ENCODE data around the gene CNPY1.

DNA sequence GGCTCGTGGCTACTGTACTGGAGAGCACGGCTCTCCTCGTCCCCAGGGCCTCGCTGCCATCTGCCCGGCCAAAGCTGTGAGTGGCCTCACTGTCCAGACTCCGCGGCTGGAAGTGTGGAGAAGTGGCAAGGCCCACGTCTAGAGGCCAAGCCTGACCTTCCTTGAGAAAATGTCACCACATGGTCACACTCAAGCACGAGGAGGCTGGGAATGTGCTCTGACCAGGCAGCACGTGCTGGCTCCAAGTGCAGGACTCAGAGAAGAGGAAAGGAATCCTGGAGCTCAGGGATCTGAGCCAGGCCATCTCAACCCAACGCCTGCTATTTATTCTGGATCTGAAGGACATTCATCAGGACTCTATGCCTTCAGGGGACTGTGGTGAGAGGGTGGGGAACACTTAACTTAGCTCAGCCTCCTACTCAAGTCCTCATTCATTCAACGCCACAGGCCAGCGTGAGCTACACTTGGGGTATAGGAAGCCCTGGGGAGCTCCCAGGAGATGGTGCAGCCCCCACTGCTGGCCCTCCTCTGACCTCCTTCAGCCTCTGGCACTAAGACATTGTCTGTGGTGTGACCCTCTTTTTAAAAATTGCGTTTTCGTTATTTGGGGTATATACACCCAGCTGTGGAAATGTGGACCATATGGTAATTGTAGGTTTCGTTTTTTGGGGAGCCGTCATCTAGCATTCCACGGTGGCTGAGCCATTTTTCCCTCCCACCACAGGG is 59.4 kb downstream of the CNPY1 start:
- TF ChIP-seq POLR2A (IDR thresholded peaks at IDR 0.05) = no peak
- TF ChIP-seq, protein P1, sequence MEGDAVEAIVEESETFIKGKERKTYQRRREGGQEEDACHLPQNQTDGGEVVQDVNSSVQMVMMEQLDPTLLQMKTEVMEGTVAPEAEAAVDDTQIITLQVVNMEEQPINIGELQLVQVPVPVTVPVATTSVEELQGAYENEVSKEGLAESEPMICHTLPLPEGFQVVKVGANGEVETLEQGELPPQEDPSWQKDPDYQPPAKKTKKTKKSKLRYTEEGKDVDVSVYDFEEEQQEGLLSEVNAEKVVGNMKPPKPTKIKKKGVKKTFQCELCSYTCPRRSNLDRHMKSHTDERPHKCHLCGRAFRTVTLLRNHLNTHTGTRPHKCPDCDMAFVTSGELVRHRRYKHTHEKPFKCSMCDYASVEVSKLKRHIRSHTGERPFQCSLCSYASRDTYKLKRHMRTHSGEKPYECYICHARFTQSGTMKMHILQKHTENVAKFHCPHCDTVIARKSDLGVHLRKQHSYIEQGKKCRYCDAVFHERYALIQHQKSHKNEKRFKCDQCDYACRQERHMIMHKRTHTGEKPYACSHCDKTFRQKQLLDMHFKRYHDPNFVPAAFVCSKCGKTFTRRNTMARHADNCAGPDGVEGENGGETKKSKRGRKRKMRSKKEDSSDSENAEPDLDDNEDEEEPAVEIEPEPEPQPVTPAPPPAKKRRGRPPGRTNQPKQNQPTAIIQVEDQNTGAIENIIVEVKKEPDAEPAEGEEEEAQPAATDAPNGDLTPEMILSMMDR (IDR thresholded peaks at IDR 0.05 in 4 of 5, conservative IDR thresholded peaks at IDR 0.05 in 1 of 5) = no peak

Data from gastrocnemius medialis (tissue), 4 donors.